Stomach (tissue), 9 donors: ENCODE measurements around the gene N4BP2. TPM values are rescaled to one million over a fixed set of nuclear protein-coding genes. Genes with fewer than 3 reads are reported as not detected.

Source experiments
- DNase-seq, 2 donors: peaks; one replicate each; pipeline versions ENCODE4 v3.0.0 to v3.0.0-alpha.2; 2013 to 2019
- H3K27ac ChIP-seq, 5 donors: fragments of 200-600 bp in 4 of 5; sonication (generic) in 4 of 5; one replicate each; pipeline ENCODE4 v1.5.1; 2013 to 2019; ENCODE audit warnings: mild to moderate bottlenecking in 1 of 5, moderate library complexity in 1 of 5
- H3K27me3 ChIP-seq, 3 donors: fragments of 200-600 bp; sonication (generic); one replicate each; pipeline ENCODE4 v1.5.1; 2017 to 2019; ENCODE audit warnings: mixed run types in 1 of 3
- H3K36me3 ChIP-seq, 4 donors: fragments of 200-600 bp; sonication (generic); 1 replicate in 3 of 4; 2 replicates in 1 of 4; pipeline ENCODE4 v1.5.1; 2016 to 2019
- H3K4me1 ChIP-seq, 4 donors: fragments of 200-600 bp; sonication (generic); one replicate each; pipeline ENCODE4 v1.5.1; 2016 to 2019
- H3K4me3 ChIP-seq, 4 donors: fragments of 200-600 bp; sonication (generic) in 3 of 4; one replicate each; pipeline ENCODE4 v1.5.1; 2016 to 2019; ENCODE audit warnings: mild to moderate bottlenecking in 1 of 4
- H3K9me3 ChIP-seq, 4 donors: fragments of 200-600 bp; sonication (generic); one replicate each; pipeline ENCODE4 v1.5.1; 2016 to 2019
- CTCF ChIP-seq, 7 experiments: fragments of 450-650 bp in 4 of 7; fragments of 200-600 bp in 3 of 7; sonication (generic) in 3 of 7; IDR thresholded peaks; one replicate each; pipeline ENCODE4 v1.5.1; 2016 to 2019; ENCODE audit warnings: antibody characterized with exemption in 7 of 7, control low read depth in 2 of 7, mild to moderate bottlenecking in 1 of 7
- EP300 ChIP-seq: sonication (generic); formaldehyde crosslinking; IDR thresholded peaks from one replicate; pipeline ENCODE4 v1.6.1; 2017; ENCODE audit warnings: antibody characterized with exemption
- POLR2A ChIP-seq, 4 donors: fragments of 450-650 bp; IDR thresholded peaks; one replicate each; pipeline ENCODE4 v1.6.1; 2016; ENCODE audit warnings: antibody characterized with exemption in 4 of 4, control low read depth in 2 of 4, mild to moderate bottlenecking in 1 of 4, moderate library complexity in 1 of 4
- POLR2AphosphoS5 ChIP-seq, 3 donors: sonication (generic); formaldehyde crosslinking; IDR thresholded peaks; one replicate each; pipeline ENCODE4 v1.6.1; 2016; ENCODE audit warnings: antibody characterized with exemption in 3 of 3
- WGBS, 5 donors: extraction: QIAGEN DNeasy Blood & Tissue Kit in 3 of 5; methylation state at CpG; one replicate each; pipeline versions ENCODE4 v1.1.5 to v1.1.7; 2013 to 2018; 5-methylcytosine and 5-hydroxymethylcytosine counted together
- intact Hi-C: fragments of 100-400 bp; cut with DNase I; formaldehyde crosslinking; loops from one replicate; pipeline ENCODE4 v1.15.1; 2023; ENCODE audit warnings: low total_unique reads
- polyA plus RNA-seq, 3 donors: library from polyadenylated mRNA; stranded (reverse); fragments of 200-250 nt; gene quantifications; one replicate each; pipeline ENCODE4 v1.2.3, GENCODE V29; 2013
- total RNA-seq, 5 donors: library from RNA; depleted of rRNA; stranded (reverse); fragments of >200 nt; gene quantifications; one replicate each; pipeline versions ENCODE4 v1.1.0 to v1.2.3, GENCODE V29; 2014 to 2016
- donor health status: healthy with polysubstance abuse.
- donor health status: Bipolar disorder and iron deficiency.
- donor health status: healthy.

N4BP2 gene
- total and polyA plus RNA-seq, 8 donors: 0.73 to 41.5 (median 5.5) TPM

DNA sequence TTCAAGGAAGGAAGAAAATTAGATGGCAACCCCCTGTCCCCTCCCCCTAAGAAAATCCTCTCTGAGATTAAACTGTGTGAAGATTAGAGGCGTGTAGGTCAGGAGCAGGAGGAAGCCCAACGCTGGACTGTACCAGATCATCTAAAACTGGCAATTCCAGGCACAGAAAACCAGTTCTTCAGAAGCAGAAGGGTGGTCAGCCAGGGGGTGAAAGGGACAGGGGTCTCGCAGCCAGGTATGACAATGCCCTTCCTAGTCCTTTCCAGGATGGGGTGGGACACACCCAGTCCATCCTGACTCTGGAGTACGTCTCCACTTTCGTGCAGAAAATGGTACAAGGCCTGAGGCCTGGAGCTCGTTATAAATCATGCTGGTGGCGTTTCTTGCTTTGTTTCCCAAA is 136.9 kb downstream of the N4BP2 start:
- WGBS, 5 donors: 66 to 76% (median 70%) methylated on average over 7 of the region's 7 CpGs
- no peak for DNase-seq
- H3K4me1 ChIP-seq: peaks cover 19 to 55% (median 33%) of the 10 kb centered on the region in 4 donors
- no peaks in the 10 kb centered on the region for H3K9me3 ChIP-seq
- no peaks in the 10 kb centered on the region for H3K36me3 ChIP-seq
- H3K27me3 ChIP-seq: no peaks in the 10 kb centered on the region
- intact Hi-C loops: no loop called here
- TF ChIP-seq CTCF (IDR thresholded peaks at IDR 0.05): no peak
- no peak for TF ChIP-seq EP300
- TF ChIP-seq POLR2A (IDR thresholded peaks at IDR 0.05): no peak
- TF ChIP-seq POLR2AphosphoS5 (IDR thresholded peaks at IDR 0.05): no peak
- peak overlapping the region in 2 of 5 donors; percentile 59 to 83 for H3K27ac ChIP-seq
- H3K4me3 ChIP-seq: no peak overlapping the region

GRCh38 chr4:40194602-40195161 is 138.0 kb downstream of the N4BP2 start:
- no peaks in the 10 kb centered on the region for H3K36me3 ChIP-seq
- peaks cover 19 to 52% (median 31%) of the 10 kb centered on the region in 4 donors for H3K4me1 ChIP-seq
- no peaks in the 10 kb centered on the region for H3K9me3 ChIP-seq
- peak in 1 of 3 donors; percentile 36 for TF ChIP-seq POLR2AphosphoS5 (IDR thresholded peaks at IDR 0.05)
- no peak for TF ChIP-seq CTCF (IDR thresholded peaks at IDR 0.05)
- 30 to 42% (median 40%) methylated on average over 14 of the region's 14 CpGs for WGBS, 5 donors
- DNase-seq: peak in 1 of 2 donors; percentile 61
- intact Hi-C loops: no loop called here
- no peaks in the 10 kb centered on the region for H3K27me3 ChIP-seq
- H3K4me3 ChIP-seq: peak overlapping the region in 1 of 4 donors; percentile 23
- H3K27ac ChIP-seq: peak overlapping the region; percentile 34 to 83 (median 59)

DNA sequence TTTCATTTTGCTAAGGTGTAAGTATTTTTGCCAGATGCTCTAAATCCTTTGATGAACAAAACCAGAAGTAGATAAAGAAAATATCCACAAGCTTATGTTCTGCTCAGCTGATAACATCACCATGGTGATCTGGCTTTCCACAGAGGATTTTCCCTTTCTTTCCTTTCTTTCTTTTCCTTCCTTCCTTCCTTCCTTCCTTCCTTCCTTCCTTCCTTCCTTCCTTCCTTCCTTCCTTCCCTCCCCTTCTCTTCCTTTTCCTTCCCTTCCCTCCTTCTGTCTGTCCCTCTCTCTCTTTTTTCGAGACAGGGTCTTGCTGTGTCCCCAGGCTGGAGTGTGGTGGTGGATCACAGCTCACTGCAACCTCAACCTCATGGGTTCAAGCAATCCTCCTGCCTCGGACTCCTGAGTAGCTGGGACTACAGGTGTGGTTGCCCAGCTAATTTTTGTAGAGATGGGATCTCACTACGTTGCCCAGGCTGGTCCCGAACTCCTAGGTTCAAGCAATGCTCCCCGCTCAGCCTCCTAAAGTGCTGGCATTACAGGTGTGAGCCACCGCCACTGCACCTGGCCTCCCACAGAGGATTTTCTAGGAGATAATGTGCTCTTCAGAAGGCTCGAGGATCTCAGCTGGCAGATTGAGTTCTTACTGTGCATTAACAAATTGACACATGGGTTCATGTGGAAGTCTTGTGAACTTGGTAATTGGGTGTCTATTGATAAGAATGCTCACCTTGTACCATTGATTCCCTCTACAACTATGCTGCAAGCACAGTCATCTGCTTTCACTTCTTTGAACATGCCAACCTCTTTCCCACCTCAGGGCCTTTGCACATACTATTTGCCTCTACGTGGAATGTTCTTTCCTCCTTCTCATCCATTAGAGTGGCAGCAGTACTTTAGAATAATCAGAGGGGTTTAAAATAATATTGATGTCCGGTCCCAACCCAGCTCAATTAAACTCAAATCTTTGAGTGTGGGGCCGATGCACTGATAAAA is 138.8 kb downstream of the N4BP2 start:
- no peak for TF ChIP-seq EP300
- TF ChIP-seq POLR2AphosphoS5 (IDR thresholded peaks at IDR 0.05): no peak
- Histone ChIP-seq H3K9me3 (no peaks in the 10 kb centered on the region), H3K36me3 (no peaks in the 10 kb centered on the region), H3K27me3 (no peaks in the 10 kb centered on the region), H3K27ac (peak overlapping the region in 4 of 5 donors; percentile 11 to 83 (median 64)), H3K4me1 (peaks cover 17 to 44% (median 26%) of the 10 kb centered on the region in 4 donors), H3K4me3 (no peak overlapping the region)
- no peak for DNase-seq
- intact Hi-C loops: no loop called here
- 88 to 98% (median 93%) methylated on average over 8 to 10 of the region's 10 CpGs for WGBS, 5 donors

- Histone ChIP-seq H3K4me1 (peaks cover 9 to 36% (median 20%) of the 10 kb centered on the region in 4 donors), H3K36me3 (no peaks in the 10 kb centered on the region), H3K4me3 (no peak overlapping the region), H3K9me3 (no peaks in the 10 kb centered on the region), H3K27ac (peak overlapping the region in 4 of 5 donors; percentile 58 to 83 (median 76)), H3K27me3 (no peaks in the 10 kb centered on the region)
- TF ChIP-seq POLR2AphosphoS5 (IDR thresholded peaks at IDR 0.05) (no peak), CTCF (IDR thresholded peaks at IDR 0.05) (no peak), POLR2A (IDR thresholded peaks at IDR 0.05) (no peak), EP300 (no peak)
- WGBS, 5 donors: 83 to 93% (median 85%) methylated on average over 8 of the region's 8 CpGs
- intact Hi-C loops: no loop called here
- DNase-seq: no peak
Observed at GRCh38 chr4:40196272-40196671, 139.6 kb downstream of the N4BP2 start.
